ENCODE measurements around the gene TMEM240. TPM values are rescaled to one million over a fixed set of nuclear protein-coding genes. Genes with fewer than 3 reads are reported as not detected.

The TMEM240 gene
- total and polyA plus RNA-seq, 9 donors = 3.5 to 9.2 (median 4.8) TPM

DNA sequence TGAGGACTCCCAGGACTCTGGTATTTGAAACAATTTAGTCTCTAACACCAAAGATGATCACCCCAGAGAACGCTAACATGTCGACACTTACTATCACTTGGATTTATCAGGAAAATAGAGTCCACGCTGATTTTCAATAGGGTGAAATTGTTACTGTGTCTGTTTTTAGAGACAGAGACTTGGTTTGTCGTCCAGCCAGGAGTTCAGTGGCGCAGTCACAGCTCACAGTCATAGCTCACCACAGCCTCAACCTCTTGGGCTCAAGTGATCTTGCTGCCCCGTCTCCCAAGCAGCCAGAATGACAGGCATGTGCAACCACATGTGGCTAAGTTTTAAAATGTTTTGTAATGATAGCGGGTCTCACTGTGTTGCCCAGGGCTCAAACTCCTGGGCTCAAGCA is 28.9 kb upstream of the TMEM240 start:
- Histone ChIP-seq H3K27me3 (ENCODE audit: control insufficient read depth, insufficient read depth, low read length) (no peaks in the 10 kb centered on the region), H3K4me3 (ENCODE audit: low read length) (no peak overlapping the region), H3K4me1 (ENCODE audit: control insufficient read depth, insufficient read depth, low read length) (peaks cover 30% of the 10 kb centered on the region), H3K27ac (ENCODE audit: low read length) (no peak overlapping the region), H3K36me3 (ENCODE audit: control insufficient read depth, insufficient read depth, low read length) (peaks cover 32% of the 10 kb centered on the region), H3K9me3 (replicated peaks; ENCODE audit: control insufficient read depth, low read depth, low read length) (no peaks in the 10 kb centered on the region)
- DNase-seq = no peak
- 66% methylated on average over 2 of the region's 7 CpGs for WGBS (ENCODE audit: insufficient coverage)

DNA sequence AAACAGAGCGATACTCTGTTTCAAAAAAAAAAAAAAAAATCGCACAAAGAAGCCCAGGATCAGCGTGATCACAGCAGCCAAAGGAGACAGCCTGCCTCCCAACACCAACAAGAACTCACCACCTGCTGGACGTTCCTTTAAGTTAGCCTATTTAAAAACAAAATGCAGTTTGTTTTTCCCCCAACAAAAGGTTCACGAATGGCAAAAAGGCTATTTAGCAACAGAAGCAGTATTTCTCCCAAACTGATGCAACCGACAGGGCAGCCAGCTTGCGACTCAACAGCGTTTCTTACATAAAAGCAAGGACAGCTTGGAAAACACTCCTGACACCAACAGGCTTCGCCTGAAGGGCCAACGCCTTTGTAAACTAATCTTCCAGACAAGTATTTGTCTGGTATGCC is 27.5 kb upstream of the TMEM240 start:
- no peaks in the 10 kb centered on the region for H3K27me3 ChIP-seq (ENCODE audit: control insufficient read depth, insufficient read depth, low read length)
- H3K36me3 ChIP-seq (ENCODE audit: control insufficient read depth, insufficient read depth, low read length) = peaks cover 43% of the 10 kb centered on the region
- no peaks in the 10 kb centered on the region for H3K9me3 ChIP-seq (replicated peaks; ENCODE audit: control insufficient read depth, low read depth, low read length)
- peak overlapping the region; percentile 70 for H3K27ac ChIP-seq (ENCODE audit: low read length)
- WGBS (ENCODE audit: insufficient coverage) = 68% methylated on average over 7 of the region's 10 CpGs
- peaks cover 23% of the 10 kb centered on the region for H3K4me1 ChIP-seq (ENCODE audit: control insufficient read depth, insufficient read depth, low read length)
- no peak for DNase-seq
- no peak overlapping the region for H3K4me3 ChIP-seq (ENCODE audit: low read length)

DNA sequence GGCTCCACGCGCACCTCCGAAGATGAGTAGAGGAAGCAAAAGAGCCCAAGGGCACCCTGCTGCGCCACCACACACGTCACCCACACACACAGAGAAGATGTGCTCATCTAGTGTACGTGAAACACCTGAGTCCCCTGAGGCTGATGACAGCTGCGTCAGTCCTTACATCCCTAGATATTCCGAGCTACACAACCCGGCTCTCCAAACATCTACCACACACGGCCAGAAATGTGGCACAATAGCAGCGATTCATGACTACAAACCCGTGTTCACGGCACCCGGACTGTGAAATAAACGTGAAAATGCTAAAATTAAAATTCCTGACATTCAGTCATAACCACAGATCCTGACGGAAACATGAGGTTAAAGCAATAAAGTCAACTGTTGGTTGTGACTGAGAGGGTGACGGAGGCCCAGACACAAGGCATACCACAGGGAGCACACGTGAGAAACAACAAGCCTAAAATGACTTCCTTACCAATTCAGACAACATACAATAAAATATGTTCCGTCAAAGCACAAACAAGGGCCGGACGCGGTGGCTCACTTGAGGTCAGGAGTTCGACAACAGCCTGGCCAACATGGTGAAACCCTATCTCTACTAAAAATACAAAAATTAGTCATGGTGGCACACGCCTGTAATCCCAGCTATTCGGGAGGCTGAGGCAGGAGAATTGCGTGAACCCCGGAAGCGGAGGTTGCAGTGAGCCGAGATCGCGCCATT is 26.9 kb upstream of the TMEM240 start:
- peaks cover 23% of the 10 kb centered on the region for H3K4me1 ChIP-seq (ENCODE audit: control insufficient read depth, insufficient read depth, low read length)
- peak overlapping the region; percentile 69 for H3K27ac ChIP-seq (ENCODE audit: low read length)
- WGBS (ENCODE audit: insufficient coverage) = 82% methylated on average over 14 of the region's 31 CpGs
- DNase-seq = no peak
- no peaks in the 10 kb centered on the region for H3K27me3 ChIP-seq (ENCODE audit: control insufficient read depth, insufficient read depth, low read length)
- H3K4me3 ChIP-seq (ENCODE audit: low read length) = no peak overlapping the region
- peaks cover 48% of the 10 kb centered on the region for H3K36me3 ChIP-seq (ENCODE audit: control insufficient read depth, insufficient read depth, low read length)
- no peaks in the 10 kb centered on the region for H3K9me3 ChIP-seq (replicated peaks; ENCODE audit: control insufficient read depth, low read depth, low read length)

DNA sequence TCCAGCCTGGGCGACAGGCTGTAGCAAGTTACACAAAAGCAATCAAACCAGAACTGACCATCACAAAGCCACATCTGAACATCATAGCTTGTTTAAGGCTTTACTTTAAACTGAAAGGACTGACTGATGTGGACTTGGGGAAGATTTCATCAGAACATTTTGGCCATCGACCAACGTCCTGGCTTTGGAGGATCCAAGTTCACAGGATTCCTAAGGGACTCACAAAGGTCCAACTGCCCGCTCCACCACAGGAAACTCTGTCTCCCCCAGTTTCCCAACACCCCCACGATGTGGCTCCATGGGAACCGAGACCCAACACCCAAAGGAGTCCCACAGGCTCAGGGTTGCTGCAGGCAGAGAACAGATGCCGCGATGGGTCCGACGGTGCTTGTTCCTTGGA is 24.9 kb upstream of the TMEM240 start:
- Histone ChIP-seq H3K4me3 (ENCODE audit: low read length) (no peak overlapping the region), H3K27me3 (ENCODE audit: control insufficient read depth, insufficient read depth, low read length) (no peaks in the 10 kb centered on the region), H3K4me1 (ENCODE audit: control insufficient read depth, insufficient read depth, low read length) (peaks cover 23% of the 10 kb centered on the region), H3K36me3 (ENCODE audit: control insufficient read depth, insufficient read depth, low read length) (peaks cover 62% of the 10 kb centered on the region), H3K27ac (ENCODE audit: low read length) (no peak overlapping the region), H3K9me3 (replicated peaks; ENCODE audit: control insufficient read depth, low read depth, low read length) (no peaks in the 10 kb centered on the region)
- DNase-seq = no peak
- 100% methylated on average over 7 of the region's 10 CpGs for WGBS (ENCODE audit: insufficient coverage)

DNA sequence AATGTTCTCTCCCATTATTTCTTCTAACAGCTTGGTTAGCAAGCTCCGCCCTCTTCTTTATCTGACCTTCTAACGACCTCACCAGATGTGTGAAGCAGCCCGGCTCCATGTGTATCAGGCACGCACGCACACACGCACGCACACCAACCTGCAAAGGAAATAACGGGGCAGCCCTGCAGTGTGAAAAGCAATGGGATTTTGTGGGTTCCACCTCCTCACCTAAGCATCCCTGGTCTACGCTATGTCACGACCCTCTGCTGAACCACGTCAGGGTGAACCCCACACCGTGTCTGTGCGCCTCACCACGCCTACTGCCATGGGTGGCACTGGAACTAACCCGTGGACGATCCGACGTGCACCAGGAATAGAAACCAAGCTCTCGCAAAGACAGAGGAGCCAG is 23.8 kb upstream of the TMEM240 start:
- Histone ChIP-seq H3K27me3 (ENCODE audit: control insufficient read depth, insufficient read depth, low read length) (no peaks in the 10 kb centered on the region), H3K9me3 (replicated peaks; ENCODE audit: control insufficient read depth, low read depth, low read length) (no peaks in the 10 kb centered on the region), H3K4me1 (ENCODE audit: control insufficient read depth, insufficient read depth, low read length) (peaks cover 19% of the 10 kb centered on the region), H3K4me3 (ENCODE audit: low read length) (no peak overlapping the region), H3K36me3 (ENCODE audit: control insufficient read depth, insufficient read depth, low read length) (peaks cover 60% of the 10 kb centered on the region), H3K27ac (ENCODE audit: low read length) (no peak overlapping the region)
- no peak for DNase-seq
- 86% methylated on average over 19 of the region's 19 CpGs for WGBS (ENCODE audit: insufficient coverage)

DNA sequence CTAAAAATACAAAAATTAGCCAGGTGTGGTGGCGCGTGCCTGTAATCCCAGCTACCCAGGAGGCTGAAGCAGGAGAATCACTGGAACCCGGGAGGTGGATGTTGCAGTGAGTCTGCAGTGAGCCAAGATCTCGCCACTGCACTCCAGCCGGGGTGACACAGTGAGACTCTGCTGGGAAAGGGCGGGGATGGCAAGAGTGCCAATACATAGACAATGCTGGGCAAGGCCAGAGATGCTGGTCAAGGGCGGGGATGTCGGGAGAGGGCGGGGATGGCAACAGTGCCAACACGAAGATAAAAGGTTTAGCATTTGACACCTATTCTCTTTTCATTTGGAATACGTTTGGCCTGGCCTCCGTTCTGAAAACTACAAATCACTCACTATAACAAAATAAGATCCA is 23.3 kb upstream of the TMEM240 start:
- Histone ChIP-seq H3K36me3 (ENCODE audit: control insufficient read depth, insufficient read depth, low read length) (peaks cover 60% of the 10 kb centered on the region), H3K4me1 (ENCODE audit: control insufficient read depth, insufficient read depth, low read length) (peaks cover 19% of the 10 kb centered on the region), H3K9me3 (replicated peaks; ENCODE audit: control insufficient read depth, low read depth, low read length) (no peaks in the 10 kb centered on the region), H3K27ac (ENCODE audit: low read length) (no peak overlapping the region), H3K27me3 (ENCODE audit: control insufficient read depth, insufficient read depth, low read length) (no peaks in the 10 kb centered on the region), H3K4me3 (ENCODE audit: low read length) (no peak overlapping the region)
- no peak for DNase-seq
- WGBS (ENCODE audit: insufficient coverage) = 90% methylated on average over 9 of the region's 12 CpGs

DNA sequence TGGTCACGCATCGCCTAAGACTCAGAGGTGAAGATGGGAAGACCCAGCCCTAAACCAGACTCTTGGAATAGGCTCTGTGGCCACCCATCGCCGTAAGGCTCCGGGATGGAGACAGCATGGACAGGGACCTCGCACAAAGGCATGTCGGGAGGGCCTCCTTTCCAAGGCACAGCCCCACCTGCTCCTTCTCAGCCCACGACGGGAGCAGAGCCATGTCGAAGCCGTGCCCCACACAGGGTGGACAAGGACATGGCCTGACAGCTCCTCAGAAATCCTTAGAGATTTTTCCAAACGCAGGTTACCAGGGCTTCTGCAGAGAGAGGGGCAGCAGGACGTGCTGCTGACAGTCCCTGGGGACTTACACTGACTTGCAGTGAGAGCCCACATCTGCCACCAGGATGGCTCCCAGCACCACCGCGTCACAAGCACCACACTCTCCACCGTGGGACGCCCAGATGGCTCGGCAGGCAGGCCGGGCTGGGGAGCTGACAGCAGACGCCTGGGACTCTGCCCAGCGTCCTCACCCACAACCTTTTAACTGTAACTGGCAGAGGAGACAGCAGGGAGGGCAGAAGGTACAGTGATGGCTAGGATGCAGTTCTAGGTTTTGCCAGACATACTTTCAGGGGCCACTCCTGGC is 22.3 kb upstream of the TMEM240 start:
- H3K4me3 ChIP-seq (ENCODE audit: low read length) = no peak overlapping the region
- H3K27me3 ChIP-seq (ENCODE audit: control insufficient read depth, insufficient read depth, low read length) = no peaks in the 10 kb centered on the region
- peaks cover 60% of the 10 kb centered on the region for H3K36me3 ChIP-seq (ENCODE audit: control insufficient read depth, insufficient read depth, low read length)

DNA sequence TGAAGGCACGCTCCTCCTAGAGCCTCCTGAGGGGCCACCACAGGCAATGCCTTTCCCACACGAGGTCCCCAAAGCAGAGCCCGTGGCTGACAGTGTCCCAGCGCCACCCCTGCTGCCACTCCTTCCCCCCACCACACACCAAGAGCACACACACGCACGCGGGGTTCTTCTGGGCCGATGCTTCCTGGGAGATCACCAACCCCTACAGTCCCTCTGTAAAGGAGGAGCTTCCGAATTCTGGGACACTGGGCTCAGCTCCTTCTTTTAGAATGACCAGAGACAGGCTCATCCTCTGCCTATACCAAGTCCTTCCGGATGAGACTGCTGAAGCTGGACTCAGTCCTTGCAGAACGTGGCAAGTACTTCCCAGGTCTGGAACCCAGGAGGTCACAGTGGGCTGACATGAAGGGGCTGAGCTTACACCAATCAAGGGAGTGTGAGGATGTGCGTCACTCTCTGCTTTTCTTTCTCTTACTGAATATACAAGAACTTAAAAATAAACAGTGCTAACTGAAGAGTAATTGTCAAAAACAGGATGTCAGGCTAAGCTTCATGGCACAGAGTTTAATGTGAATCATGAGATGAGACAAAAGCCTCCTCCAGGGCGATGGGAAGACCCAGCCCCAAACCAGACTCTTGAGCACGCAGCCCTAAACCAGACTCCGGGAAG is 21.5 kb upstream of the TMEM240 start:
- Histone ChIP-seq H3K27me3 (ENCODE audit: control insufficient read depth, insufficient read depth, low read length) (no peaks in the 10 kb centered on the region), H3K27ac (ENCODE audit: low read length) (no peak overlapping the region), H3K9me3 (replicated peaks; ENCODE audit: control insufficient read depth, low read depth, low read length) (no peaks in the 10 kb centered on the region), H3K4me3 (ENCODE audit: low read length) (no peak overlapping the region), H3K4me1 (ENCODE audit: control insufficient read depth, insufficient read depth, low read length) (peaks cover 3% of the 10 kb centered on the region), H3K36me3 (ENCODE audit: control insufficient read depth, insufficient read depth, low read length) (peaks cover 61% of the 10 kb centered on the region)
- 92% methylated on average over 10 of the region's 15 CpGs for WGBS (ENCODE audit: insufficient coverage)
- no peak for DNase-seq

More for the DNA sequence above, 22.3 kb upstream of the TMEM240 start:
- Histone ChIP-seq H3K27ac (ENCODE audit: low read length) (no peak overlapping the region), H3K4me1 (ENCODE audit: control insufficient read depth, insufficient read depth, low read length) (peaks cover 9% of the 10 kb centered on the region), H3K9me3 (replicated peaks; ENCODE audit: control insufficient read depth, low read depth, low read length) (no peaks in the 10 kb centered on the region)
- DNase-seq = no peak
- 83% methylated on average over 16 of the region's 21 CpGs for WGBS (ENCODE audit: insufficient coverage)

DNA sequence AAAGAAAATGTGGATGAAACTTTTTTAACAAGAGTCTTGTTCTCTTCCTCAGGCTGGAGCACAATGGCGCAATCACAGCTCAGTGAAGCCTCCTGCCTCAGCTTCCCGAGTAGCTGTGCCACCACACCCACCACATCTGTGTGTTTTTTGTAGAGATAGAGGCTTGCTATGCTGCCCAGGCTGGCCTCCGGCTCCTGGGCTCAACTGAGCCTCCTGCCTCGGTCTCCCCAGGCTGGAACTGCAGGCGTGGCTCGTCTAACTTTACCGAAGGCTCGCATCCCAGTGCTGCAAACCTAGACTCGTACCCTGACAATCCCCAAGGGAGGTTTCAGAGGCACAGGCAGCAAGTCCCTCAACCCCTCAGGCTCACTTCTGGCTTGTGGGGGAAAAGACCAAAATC is 19.8 kb upstream of the TMEM240 start:
- Histone ChIP-seq H3K4me1 (ENCODE audit: control insufficient read depth, insufficient read depth, low read length) (no peaks in the 10 kb centered on the region), H3K9me3 (replicated peaks; ENCODE audit: control insufficient read depth, low read depth, low read length) (no peaks in the 10 kb centered on the region), H3K27me3 (ENCODE audit: control insufficient read depth, insufficient read depth, low read length) (no peaks in the 10 kb centered on the region), H3K4me3 (ENCODE audit: low read length) (no peak overlapping the region), H3K27ac (ENCODE audit: low read length) (no peak overlapping the region), H3K36me3 (ENCODE audit: control insufficient read depth, insufficient read depth, low read length) (peaks cover 52% of the 10 kb centered on the region)
- WGBS (ENCODE audit: insufficient coverage) = 81% methylated on average over 6 of the region's 9 CpGs
- no peak for DNase-seq

DNA sequence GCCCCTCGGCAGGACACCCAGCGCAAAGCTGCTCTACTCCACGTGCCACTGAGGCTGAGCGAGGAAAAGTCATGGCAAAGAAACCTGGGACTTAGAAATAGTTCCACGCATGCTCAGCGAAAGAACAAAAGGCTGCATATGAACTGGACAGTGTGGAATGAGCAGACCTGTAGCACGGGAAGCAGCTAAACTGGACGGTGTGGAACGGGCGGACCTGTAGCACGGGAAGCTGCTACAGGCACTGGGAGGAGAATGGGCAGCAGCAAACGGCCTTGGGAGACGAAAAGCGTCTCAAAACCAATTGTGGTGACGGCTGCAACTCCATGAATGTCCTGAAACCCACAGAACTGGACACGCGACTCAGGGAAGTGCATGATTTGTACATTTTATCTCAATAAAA is 18.6 kb upstream of the TMEM240 start:
- Histone ChIP-seq H3K27me3 (ENCODE audit: control insufficient read depth, insufficient read depth, low read length) (no peaks in the 10 kb centered on the region), H3K9me3 (replicated peaks; ENCODE audit: control insufficient read depth, low read depth, low read length) (no peaks in the 10 kb centered on the region), H3K4me3 (ENCODE audit: low read length) (no peak overlapping the region), H3K4me1 (ENCODE audit: control insufficient read depth, insufficient read depth, low read length) (no peaks in the 10 kb centered on the region), H3K27ac (ENCODE audit: low read length) (no peak overlapping the region), H3K36me3 (ENCODE audit: control insufficient read depth, insufficient read depth, low read length) (peaks cover 44% of the 10 kb centered on the region)
- 79% methylated on average over 17 of the region's 17 CpGs for WGBS (ENCODE audit: insufficient coverage)
- no peak for DNase-seq
